ENCODE results near the gene C6orf89.

GRCh38 chr6:36886950-36887618 is 1.3 kb downstream of the C6orf89 start:
- TF ChIP-seq EZH2 (IDR thresholded peaks at IDR 0.05) (no peak), YY1 (IDR thresholded peaks at IDR 0.05; ENCODE audit: extremely low read depth, insufficient replicate concordance, low read depth, low read length) (no peak), JUND (IDR thresholded peaks at IDR 0.05) (no peak), CBX3 (IDR thresholded peaks at IDR 0.05; ENCODE audit: low read depth) (no peak), REST (IDR thresholded peaks at IDR 0.05; ENCODE audit: low read depth) (no peak)
- TF ChIP-seq, protein P1, sequence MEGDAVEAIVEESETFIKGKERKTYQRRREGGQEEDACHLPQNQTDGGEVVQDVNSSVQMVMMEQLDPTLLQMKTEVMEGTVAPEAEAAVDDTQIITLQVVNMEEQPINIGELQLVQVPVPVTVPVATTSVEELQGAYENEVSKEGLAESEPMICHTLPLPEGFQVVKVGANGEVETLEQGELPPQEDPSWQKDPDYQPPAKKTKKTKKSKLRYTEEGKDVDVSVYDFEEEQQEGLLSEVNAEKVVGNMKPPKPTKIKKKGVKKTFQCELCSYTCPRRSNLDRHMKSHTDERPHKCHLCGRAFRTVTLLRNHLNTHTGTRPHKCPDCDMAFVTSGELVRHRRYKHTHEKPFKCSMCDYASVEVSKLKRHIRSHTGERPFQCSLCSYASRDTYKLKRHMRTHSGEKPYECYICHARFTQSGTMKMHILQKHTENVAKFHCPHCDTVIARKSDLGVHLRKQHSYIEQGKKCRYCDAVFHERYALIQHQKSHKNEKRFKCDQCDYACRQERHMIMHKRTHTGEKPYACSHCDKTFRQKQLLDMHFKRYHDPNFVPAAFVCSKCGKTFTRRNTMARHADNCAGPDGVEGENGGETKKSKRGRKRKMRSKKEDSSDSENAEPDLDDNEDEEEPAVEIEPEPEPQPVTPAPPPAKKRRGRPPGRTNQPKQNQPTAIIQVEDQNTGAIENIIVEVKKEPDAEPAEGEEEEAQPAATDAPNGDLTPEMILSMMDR (IDR thresholded peaks at IDR 0.05 in 2 of 3, conservative IDR thresholded peaks at IDR 0.05 in 1 of 3; ENCODE audit: borderline replicate concordance in 1 of 3, insufficient read depth in 1 of 3, low read depth in 2 of 3, low read length in 2 of 3): no peak

All from HCT116 (cell line).